Measurements from ENCODE around the gene EHMT2.

- TF ChIP-seq POLR2AphosphoS5 (IDR thresholded peaks at IDR 0.05; ENCODE audit: low read depth, low read length), result no peak
- TF ChIP-seq POLR2A (IDR thresholded peaks at IDR 0.05; ENCODE audit: borderline replicate concordance, extremely low read depth, insufficient read depth, insufficient read length), result no peak
- no peak for TF ChIP-seq ZNF274 (IDR thresholded peaks at IDR 0.05; ENCODE audit: low read depth, low read length)
- no peak for TF ChIP-seq CTCF (IDR thresholded peaks at IDR 0.05 in 2 of 3, conservative IDR thresholded peaks at IDR 0.05 in 1 of 3; ENCODE audit: borderline replicate concordance in 1 of 3, insufficient read depth in 1 of 3, low read depth in 2 of 3, low read length in 2 of 3)
- no peak for TF ChIP-seq EZH2 (IDR thresholded peaks at IDR 0.05)
- no peak for TF ChIP-seq ZBTB33 (IDR thresholded peaks at IDR 0.05; ENCODE audit: extremely low read depth, insufficient replicate concordance, low read length)
- TF ChIP-seq MAX (IDR thresholded peaks at IDR 0.05), result no peak
- no peak for TF ChIP-seq SP1 (IDR thresholded peaks at IDR 0.05; ENCODE audit: low read depth)
- TF ChIP-seq REST (IDR thresholded peaks at IDR 0.05; ENCODE audit: low read depth), result no peak
- TF ChIP-seq TCF7L2 (IDR thresholded peaks at IDR 0.05; ENCODE audit: borderline replicate concordance, extremely low read depth, insufficient read depth, insufficient read length), result no peak
- no peak for TF ChIP-seq EZH2phosphoT487 (IDR thresholded peaks at IDR 0.05; ENCODE audit: borderline replicate concordance)
- TF ChIP-seq CBX3 (IDR thresholded peaks at IDR 0.05; ENCODE audit: low read depth), result no peak
- TF ChIP-seq YY1 (IDR thresholded peaks at IDR 0.05; ENCODE audit: extremely low read depth, insufficient replicate concordance, low read depth, low read length), result no peak
These were observed 29.9 kb upstream of the EHMT2 start, which contains the start of gene C2 for GRCh38 chr6:31927242-31927862.

Data from HCT116 (cell line).